SU-DHL-6 (cell line): ENCODE results near the gene ZNF878.
A peak's percentile ranks its signal among the peaks of the same experiment; 100 is the strongest.

Source experiments
- H2AFZ ChIP-seq: fragments of 200-600 bp; sonication (generic); 2 replicates; pipeline ENCODE4 v1.6.1; 2014; ENCODE audit warnings: low read depth, mild to moderate bottlenecking, moderate library complexity, mixed read lengths, antibody characterized with exemption, low read length; ENCODE audit not compliant: severe bottlenecking
- H3F3A ChIP-seq: fragments of 200-600 bp; shearing (Covaris generic); 2 replicates; pipeline ENCODE4 v1.6.0; 2016; ENCODE audit warnings: antibody characterized with exemption, mild to moderate bottlenecking; ENCODE audit not compliant: insufficient read depth
- H3K27ac ChIP-seq: fragments of 200-600 bp; sonication (generic); 2 replicates; pipeline ENCODE4 v1.5.1; 2016; ENCODE audit warnings: low read depth, mild to moderate bottlenecking, low read length, moderate library complexity, mixed read lengths
- H3K27me3 ChIP-seq: fragments of 200-600 bp; sonication (generic), shearing (Covaris generic); 2 replicates; pipeline ENCODE4 v1.6.0; 2014; ENCODE audit warnings: mild to moderate bottlenecking, low read length
- H3K36me3 ChIP-seq: fragments of 200-600 bp; sonication (generic); 2 replicates; pipeline ENCODE4 v1.6.1; 2014; ENCODE audit warnings: mild to moderate bottlenecking, low read length, mixed read lengths
- H3K4me2 ChIP-seq: fragments of 300-600, 200-600 bp; shearing (Covaris generic), sonication (generic); 2 replicates; pipeline ENCODE4 v1.6.0; 2014; ENCODE audit warnings: low read length, low read depth, mild to moderate bottlenecking; ENCODE audit not compliant: poor library complexity, severe bottlenecking
- H3K4me3 ChIP-seq: fragments of 200-600 bp; sonication (generic); 2 replicates; pipeline ENCODE4 v1.5.1; 2014; ENCODE audit warnings: antibody characterized with exemption, low read length, mild to moderate bottlenecking, mixed read lengths; ENCODE audit not compliant: insufficient read depth, poor library complexity, severe bottlenecking
- H3K79me2 ChIP-seq: fragments of 200-600 bp; sonication (generic); 2 replicates; pipeline ENCODE4 v1.6.1; 2014; ENCODE audit warnings: mild to moderate bottlenecking, low read length, moderate library complexity; ENCODE audit not compliant: insufficient read depth
- H3K9ac ChIP-seq: fragments of 200-600 bp; sonication (generic); 2 replicates; pipeline ENCODE4 v1.7.0; 2014; ENCODE audit warnings: mild to moderate bottlenecking, low read length
- H3K9me2 ChIP-seq: fragments of 200-600 bp; sonication (generic); replicated peaks from 2 replicates; pipeline ENCODE4 v1.6.1; 2014; ENCODE audit warnings: low read length; ENCODE audit not compliant: insufficient read depth
- H3K9me3 ChIP-seq: fragments of 200-600 bp; sonication (generic); 2 replicates; pipeline ENCODE4 v1.6.1; 2014; ENCODE audit warnings: low read length, mixed read lengths; ENCODE audit not compliant: insufficient read depth
- H4K20me1 ChIP-seq: fragments of 200-600 bp; sonication (generic); 2 replicates; pipeline ENCODE4 v1.6.1; 2014; ENCODE audit warnings: low read depth, mild to moderate bottlenecking, antibody characterized with exemption, low read length, moderate library complexity, mixed read lengths
- CTCF ChIP-seq: fragments of 200-600 bp; sonication (generic); IDR thresholded peaks from one replicate; pipeline ENCODE4 v1.5.1; 2017; ENCODE audit warnings: antibody characterized with exemption, mild to moderate bottlenecking, low read length, moderate library complexity; ENCODE audit not compliant: insufficient read depth, poor library complexity, severe bottlenecking
- EZH2phosphoT487 ChIP-seq: fragments of 200-600 bp; sonication (generic), shearing (Covaris generic); conservative IDR thresholded peaks from 2 replicates; pipeline ENCODE4 v1.6.1; 2018; ENCODE audit warnings: mild to moderate bottlenecking, antibody characterized with exemption, low read length, moderate library complexity, mixed read lengths

The ZNF878 gene

GRCh38 chr19:12052497-12053169, at the start of gene ZNF878:
ZNF878 (minus strand) TSS chr19:12052961; CDS start chr19:12052801, 160 bp downstream.
- Histone ChIP-seq H3K9me3 (no peaks in the 10 kb centered on the region), H2AFZ (peak within 1 kb of the TSS; percentile 98), H3K4me2 (peak within 1 kb of the TSS; percentile 98), H3K36me3 (peaks cover 2% of the 10 kb centered on the region; the same call in 1 of the 2 replicates), H3K4me3 (peak within 1 kb of the TSS; percentile 83), H3K27me3 (no peaks in the 10 kb centered on the region), H3F3A (peaks cover 5% of the 10 kb centered on the region; the same call in 1 of the 2 replicates), H3K27ac (peak within 1 kb of the TSS; percentile 15), H3K79me2 (peaks cover 5% of the 10 kb centered on the region; the same call in 1 of the 2 replicates), H4K20me1 (no peaks in the 10 kb centered on the region), H3K9me2 (no peaks in the 10 kb centered on the region), H3K9ac (peak within 1 kb of the TSS; percentile 92)
- TF ChIP-seq EZH2phosphoT487 = no peak
- TF ChIP-seq CTCF = peak; percentile 20

- Histone ChIP-seq H3K9ac (no peak overlapping the region), H3K4me2 (no peak overlapping the region), H3K9me3 (no peaks in the 10 kb centered on the region), H3K4me3 (no peak overlapping the region), H3K36me3 (no peaks in the 10 kb centered on the region), H4K20me1 (no peaks in the 10 kb centered on the region), H3K27ac (no peak overlapping the region), H3F3A (no peaks in the 10 kb centered on the region), H3K27me3 (no peaks in the 10 kb centered on the region), H3K79me2 (no peaks in the 10 kb centered on the region), H3K9me2 (no peaks in the 10 kb centered on the region), H2AFZ (no peak overlapping the region)
- no peak for TF ChIP-seq CTCF
- no peak for TF ChIP-seq EZH2phosphoT487
These were observed 45.3 kb upstream of the ZNF878 start for GRCh38 chr19:12098040-12098439.

- H3K36me3 ChIP-seq = no peaks in the 10 kb centered on the region
- no peak overlapping the region for H3K27ac ChIP-seq
- no peak overlapping the region for H3K4me2 ChIP-seq
- no peaks in the 10 kb centered on the region for H3K79me2 ChIP-seq
- no peak overlapping the region for H3K4me3 ChIP-seq
- no peaks in the 10 kb centered on the region for H3K27me3 ChIP-seq
- H2AFZ ChIP-seq = no peak overlapping the region
- TF ChIP-seq CTCF (no peak), EZH2phosphoT487 (no peak)
- no peaks in the 10 kb centered on the region for H4K20me1 ChIP-seq
- H3F3A ChIP-seq = no peaks in the 10 kb centered on the region
- H3K9me3 ChIP-seq = no peaks in the 10 kb centered on the region
- no peak overlapping the region for H3K9ac ChIP-seq
- no peaks in the 10 kb centered on the region for H3K9me2 ChIP-seq
These were observed 42.5 kb upstream of the ZNF878 start for GRCh38 chr19:12095111-12095790.
